HL-60 (cell line): Measurements from ENCODE around the gene CES1.
A peak's percentile ranks its signal among the peaks of the same experiment; 100 is the strongest.
"Not testable (repeated sequence)": the region's sequence is repeated elsewhere in the genome, so short reads cannot be mapped to it uniquely, and the experiment has no call there.

Source experiments
- DNase-seq, 2 experiments: peaks; one replicate each; pipeline ENCODE4 v3.0.0-alpha.2; 2010 to 2020; ENCODE audit warnings: low read depth in 1 of 2, low spot score in 1 of 2
- H3K27ac ChIP-seq: fragments of 250-450 bp; sonication (Bioruptor Pico); replicated peaks from 2 replicates; pipeline ENCODE4 v1.5.1; 2020; ENCODE audit warnings: mild to moderate bottlenecking, moderate library complexity
- H3K27me3 ChIP-seq: fragments of 250-450 bp; sonication (Bioruptor Pico); 2 replicates; pipeline ENCODE4 v1.5.1; 2021; ENCODE audit warnings: mild to moderate bottlenecking, moderate library complexity; ENCODE audit not compliant: insufficient read depth, poor library complexity, severe bottlenecking
- H3K4me3 ChIP-seq: replicated peaks from 2 replicates; pipeline ENCODE4 v1.5.1; 2011; ENCODE audit warnings: mild to moderate bottlenecking, control low read depth, low read length; ENCODE audit not compliant: insufficient read depth
- GABPA ChIP-seq: IDR thresholded peaks from 2 replicates; pipeline ENCODE4 v1.6.1; 2012; ENCODE audit warnings: low read depth
- POLR2AphosphoS5 ChIP-seq: IDR thresholded peaks from 2 replicates; pipeline ENCODE4 v1.6.1; 2012; ENCODE audit warnings: low read depth
- REST ChIP-seq: IDR thresholded peaks from 2 replicates; pipeline ENCODE4 v1.6.1; 2012; ENCODE audit warnings: low read depth; ENCODE audit not compliant: insufficient replicate concordance
- SPI1 ChIP-seq: IDR thresholded peaks from 2 replicates; pipeline ENCODE4 v1.6.1; 2012; ENCODE audit warnings: low read depth, mild to moderate bottlenecking, borderline replicate concordance
- TF ChIP-seq, protein P1 (sequence below): IDR thresholded peaks from one replicate; pipeline ENCODE4 v1.5.1; 2011; ENCODE audit warnings: low read length, control low read depth, inconsistent platforms; ENCODE audit not compliant: insufficient read depth

CES1 gene

DNA sequence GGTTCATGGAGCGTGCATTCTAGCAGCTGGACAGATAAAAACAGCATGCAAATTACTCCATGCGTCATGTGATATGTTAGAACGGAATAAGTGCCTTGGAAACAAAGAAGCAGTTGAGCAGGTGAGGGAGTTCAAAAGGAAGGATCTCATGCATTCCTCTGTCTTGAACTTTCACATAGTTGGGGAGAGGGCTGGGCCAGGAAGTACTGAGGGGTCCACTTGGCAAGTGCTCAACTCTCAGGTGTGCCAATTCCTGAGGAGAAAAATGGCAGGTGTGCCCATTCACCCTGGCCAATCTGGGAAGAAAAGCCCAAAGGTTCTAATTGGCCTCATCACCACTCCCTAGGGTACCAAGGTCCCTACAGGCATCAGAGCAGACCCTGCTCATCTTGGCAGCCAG is 67.7 kb downstream of the CES1 start:
- Histone ChIP-seq H3K27me3 (no peaks in the 10 kb centered on the region), H3K27ac (no peak overlapping the region), H3K4me3 (no peak overlapping the region)
- TF ChIP-seq REST (no peak), SPI1 (no peak), GABPA (no peak), POLR2AphosphoS5 (no peak)
- TF ChIP-seq, protein P1, sequence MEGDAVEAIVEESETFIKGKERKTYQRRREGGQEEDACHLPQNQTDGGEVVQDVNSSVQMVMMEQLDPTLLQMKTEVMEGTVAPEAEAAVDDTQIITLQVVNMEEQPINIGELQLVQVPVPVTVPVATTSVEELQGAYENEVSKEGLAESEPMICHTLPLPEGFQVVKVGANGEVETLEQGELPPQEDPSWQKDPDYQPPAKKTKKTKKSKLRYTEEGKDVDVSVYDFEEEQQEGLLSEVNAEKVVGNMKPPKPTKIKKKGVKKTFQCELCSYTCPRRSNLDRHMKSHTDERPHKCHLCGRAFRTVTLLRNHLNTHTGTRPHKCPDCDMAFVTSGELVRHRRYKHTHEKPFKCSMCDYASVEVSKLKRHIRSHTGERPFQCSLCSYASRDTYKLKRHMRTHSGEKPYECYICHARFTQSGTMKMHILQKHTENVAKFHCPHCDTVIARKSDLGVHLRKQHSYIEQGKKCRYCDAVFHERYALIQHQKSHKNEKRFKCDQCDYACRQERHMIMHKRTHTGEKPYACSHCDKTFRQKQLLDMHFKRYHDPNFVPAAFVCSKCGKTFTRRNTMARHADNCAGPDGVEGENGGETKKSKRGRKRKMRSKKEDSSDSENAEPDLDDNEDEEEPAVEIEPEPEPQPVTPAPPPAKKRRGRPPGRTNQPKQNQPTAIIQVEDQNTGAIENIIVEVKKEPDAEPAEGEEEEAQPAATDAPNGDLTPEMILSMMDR, result no peak
- no peak for DNase-seq

GRCh38 chr16:55760310-55761001 is 72.4 kb downstream of the CES1 start:
- H3K4me3 ChIP-seq, result no peak overlapping the region
- TF ChIP-seq, protein P1, result no peak
- TF ChIP-seq POLR2AphosphoS5 (no peak), SPI1 (no peak), REST (no peak), GABPA (no peak)
- no peak for DNase-seq

GRCh38 chr16:55759965-55760309 is 73.0 kb downstream of the CES1 start:
- H3K27ac ChIP-seq, H3K27me3 ChIP-seq, H3K4me3 ChIP-seq, DNase-seq: not testable (repeated sequence)

More at GRCh38 chr16:55760310-55761001, 72.4 kb downstream of the CES1 start:
- Histone ChIP-seq H3K27ac (no peak overlapping the region), H3K27me3 (no peaks in the 10 kb centered on the region)

DNA sequence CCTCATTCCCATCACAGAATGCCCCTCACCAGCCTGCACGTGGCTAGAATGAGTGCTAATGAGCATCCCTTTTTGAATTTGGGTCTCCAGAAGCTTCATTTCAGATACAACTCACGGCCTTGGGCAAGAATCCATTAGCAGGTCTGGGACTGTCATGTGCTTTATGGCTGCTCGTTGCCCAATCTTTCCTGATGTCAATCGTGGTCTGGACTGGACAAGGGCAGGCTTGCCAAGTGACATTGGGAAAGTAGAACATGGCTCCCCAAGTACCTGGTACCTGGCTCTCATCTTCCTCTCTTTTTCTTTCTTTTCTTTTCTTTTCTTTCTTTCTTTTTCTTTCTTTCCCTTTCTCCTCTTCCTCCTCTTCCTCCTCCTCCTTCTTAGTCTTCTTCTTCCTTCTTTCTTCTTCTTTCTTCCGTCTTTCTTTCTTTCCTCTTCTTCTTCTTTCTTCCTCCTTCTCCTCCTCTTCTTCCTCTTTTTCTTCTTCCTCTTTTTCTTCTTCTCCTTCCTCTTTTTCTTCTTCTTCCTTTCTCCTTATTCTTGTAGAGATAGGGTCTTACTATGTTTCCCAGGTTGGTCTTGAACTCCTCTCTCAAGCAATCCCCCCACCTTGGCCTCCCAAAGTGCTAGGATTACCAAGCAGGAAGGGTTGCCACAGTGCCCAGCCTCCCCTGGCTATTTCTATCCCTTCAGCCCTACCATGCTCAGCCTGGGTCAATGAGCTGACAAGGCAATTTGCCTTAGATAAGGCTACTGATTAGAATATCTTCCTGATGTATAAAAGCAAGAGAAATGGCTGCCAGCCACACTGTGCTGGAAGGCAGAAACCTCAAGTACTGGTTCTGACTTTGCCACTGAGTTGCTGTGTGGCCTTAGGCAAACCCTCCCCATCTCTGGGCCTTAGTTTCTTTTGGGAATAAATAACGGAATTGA is 75.0 kb downstream of the CES1 start:
- peak overlapping the region; percentile 47 for H3K27ac ChIP-seq
- peak; percentile 60; the same call in 1 of the 2 replicates for TF ChIP-seq SPI1
- peak in 1 of 2 experiments; percentile 71 for DNase-seq
- H3K27me3 ChIP-seq, H3K4me3 ChIP-seq: not testable (repeated sequence)
